K562 (cell line): ENCODE measurements around the gene ATAD3B.

ENCODE experiments used
- CTCF ChIP-seq, 3 experiments: IDR thresholded peaks in 2 of 3; conservative IDR thresholded peaks in 1 of 3; 2 replicates each; pipeline ENCODE4 v1.5.1; 2011 to 2012; ENCODE audit warnings: low read length in 3 of 3, mild to moderate bottlenecking in 3 of 3, control low read depth in 2 of 3, improper control_type of control experiment in 1 of 3, inconsistent platforms in 1 of 3, low read depth in 1 of 3, mixed read lengths in 1 of 3, moderate library complexity in 1 of 3; ENCODE audit not compliant: insufficient read depth in 2 of 3
- MXI1 ChIP-seq: IDR thresholded peaks from 2 replicates; pipeline ENCODE4 v1.6.1; 2011; ENCODE audit warnings: low read depth, mild to moderate bottlenecking, improper control_type of control experiment, low read length
- PRPF4 ChIP-seq: fragments of 200-400 bp; formaldehyde crosslinking; IDR thresholded peaks from one replicate; pipeline ENCODE4 v1.6.1; 2017; ENCODE audit warnings: low read length, low read depth, mild to moderate bottlenecking; ENCODE audit not compliant: insufficient read depth, poor library complexity, severe bottlenecking
- RBFOX2 ChIP-seq: fragments of 200-400 bp; formaldehyde crosslinking; IDR thresholded peaks from 2 replicates; pipeline ENCODE4 v1.6.1; 2017; ENCODE audit warnings: low read depth, mild to moderate bottlenecking, low read length, moderate library complexity
- TBP ChIP-seq: optimal IDR thresholded peaks from 2 replicates; pipeline ENCODE3; 2011; ENCODE audit warnings: low read depth, low read length, improper control_type of control experiment

- TF ChIP-seq MXI1 = no peak
- TF ChIP-seq TBP = no peak
- TF ChIP-seq PRPF4 = no peak
- no peak for TF ChIP-seq RBFOX2
- no peak for TF ChIP-seq CTCF (IDR thresholded peaks at IDR 0.05 in 2 of 3, conservative IDR thresholded peaks at IDR 0.05 in 1 of 3; ENCODE audit: insufficient read depth in 2 of 3, low read depth in 1 of 3, low read length in 3 of 3)
Measured at GRCh38 chr1:1427106-1427819, 44.3 kb upstream of the ATAD3B start.
